AG04449 (cell line): ENCODE measurements around the gene MTX1.
"Not testable (repeated sequence)": the region's sequence is repeated elsewhere in the genome, so short reads cannot be mapped to it uniquely, and the experiment has no call there.

Experiments
- CTCF ChIA-PET: fragments of 350-600 bp; formaldehyde crosslinking; extraction: SDS; loops from one replicate; lab custom pipeline; 2021; ENCODE audit warnings: antibody characterized with exemption; lab: Yijun Ruan, JAX
- POLR2A ChIA-PET: fragments of 400-600, 350-600 bp; formaldehyde crosslinking; extraction: SDS; loops from one replicate; lab custom pipeline; 2020; ENCODE audit warnings: antibody characterized with exemption, inconsistent platforms; lab: Yijun Ruan, JAX
- DNase-seq: peaks from one replicate; pipeline ENCODE4 v3.0.0-alpha.2; 2010; ENCODE audit warnings: low read depth, low spot score
- H3K4me3 ChIP-seq: 2 replicates; pipeline ENCODE4 v1.5.1; 2011; ENCODE audit warnings: low read depth, mild to moderate bottlenecking, control low read depth, low read length
- CTCF ChIP-seq: IDR thresholded peaks from one replicate; pipeline ENCODE4 v1.5.1; 2011; ENCODE audit warnings: mild to moderate bottlenecking, moderate library complexity, low read length, control low read depth, inconsistent platforms; ENCODE audit not compliant: insufficient read depth; ENCODE audit errors: missing control alignments

MTX1 gene

GRCh38 chr1:155233502-155233901, 25.0 kb downstream of the MTX1 start:
- DNase-seq, CTCF ChIA-PET, POLR2A ChIA-PET, H3K4me3 ChIP-seq: not testable (repeated sequence)

GRCh38 chr1:155235375-155235774, 26.9 kb downstream of the MTX1 start:
- POLR2A ChIA-PET, DNase-seq, H3K4me3 ChIP-seq: not testable (repeated sequence)
- CTCF ChIA-PET = interaction anchor here (2.8 kb wide), 1 partner anchor 15 kb away, joined by 12 read pairs; no protein-coding TSS in a partner anchor

- POLR2A ChIA-PET = no interaction called here
- TF ChIP-seq CTCF = no peak
- CTCF ChIA-PET = interaction anchor here (2.8 kb wide), 1 partner anchor 14 kb away, joined by 12 read pairs; no protein-coding TSS in a partner anchor
- H3K4me3 ChIP-seq = no peak overlapping the region
- DNase-seq = no peak
Measured at GRCh38 chr1:155236451-155236850, 28.0 kb downstream of the MTX1 start.

GRCh38 chr1:155241069-155241679, 32.7 kb downstream of the MTX1 start:
- peak overlapping the region; percentile 61 for H3K4me3 ChIP-seq
- POLR2A ChIA-PET = interaction anchor here (0.5 to 0.7 kb wide), 4 partner anchors 16 to 48 kb away, joined by 3 read pairs; partner anchors contain the start of genes CLK2 and MTX1
- TF ChIP-seq CTCF = no peak
- DNase-seq = no peak
- CTCF ChIA-PET = interaction anchor here (0.6 to 5.7 kb wide), 11 partner anchors 9 to 150 kb away, joined by 3 to 56 read pairs (median 4); partner anchors contain the start of genes KRTCAP2, MTX1 and THBS3

- TF ChIP-seq CTCF = no peak
- ChIA-PET POLR2A (interaction anchor here (0.6 kb wide), 2 partner anchors 34 to 48 kb away, joined by 3 read pairs; partner anchors contain the start of gene THBS3), CTCF (interaction anchor here (0.8 to 5.7 kb wide), 8 partner anchors 9 to 80 kb away, joined by 3 to 56 read pairs (median 5); partner anchors contain the start of genes KRTCAP2, MTX1 and THBS3)
- H3K4me3 ChIP-seq = no peak overlapping the region
- DNase-seq = no peak
Measured at GRCh38 chr1:155241841-155242264, 33.4 kb downstream of the MTX1 start.

- POLR2A ChIA-PET = interaction anchor here (1.1 kb wide), 1 partner anchor 36 kb away, joined by 4 read pairs; no protein-coding TSS in a partner anchor
- DNase-seq = no peak
- H3K4me3 ChIP-seq = peak overlapping the region; percentile 67
- CTCF ChIA-PET = interaction anchor here (0.9 to 5.7 kb wide), 6 partner anchors 10 to 81 kb away, joined by 3 to 28 read pairs (median 5); partner anchors contain the start of genes MTX1 and THBS3
- TF ChIP-seq CTCF = no peak
Measured at GRCh38 chr1:155242805-155243358, 34.4 kb downstream of the MTX1 start.

- CTCF ChIA-PET = interaction anchor here (0.6 to 5.7 kb wide), 17 partner anchors 8 to 404 kb away, joined by 3 to 28 read pairs (median 4); partner anchors contain the start of genes ENTREP3, MTX1 and THBS3
- DNase-seq = peak; percentile 99
- TF ChIP-seq CTCF = peak; percentile 23
- H3K4me3 ChIP-seq = peak overlapping the region; percentile 67
- POLR2A ChIA-PET = interaction anchor here (1.0 to 1.2 kb wide), 2 partner anchors 20 to 40 kb away, joined by 3 to 4 read pairs; no protein-coding TSS in a partner anchor
Measured at GRCh38 chr1:155244368-155245162, 36.1 kb downstream of the MTX1 start.
